ENCODE data around the gene CSNK2A1.

Gene CSNK2A1

DNA sequence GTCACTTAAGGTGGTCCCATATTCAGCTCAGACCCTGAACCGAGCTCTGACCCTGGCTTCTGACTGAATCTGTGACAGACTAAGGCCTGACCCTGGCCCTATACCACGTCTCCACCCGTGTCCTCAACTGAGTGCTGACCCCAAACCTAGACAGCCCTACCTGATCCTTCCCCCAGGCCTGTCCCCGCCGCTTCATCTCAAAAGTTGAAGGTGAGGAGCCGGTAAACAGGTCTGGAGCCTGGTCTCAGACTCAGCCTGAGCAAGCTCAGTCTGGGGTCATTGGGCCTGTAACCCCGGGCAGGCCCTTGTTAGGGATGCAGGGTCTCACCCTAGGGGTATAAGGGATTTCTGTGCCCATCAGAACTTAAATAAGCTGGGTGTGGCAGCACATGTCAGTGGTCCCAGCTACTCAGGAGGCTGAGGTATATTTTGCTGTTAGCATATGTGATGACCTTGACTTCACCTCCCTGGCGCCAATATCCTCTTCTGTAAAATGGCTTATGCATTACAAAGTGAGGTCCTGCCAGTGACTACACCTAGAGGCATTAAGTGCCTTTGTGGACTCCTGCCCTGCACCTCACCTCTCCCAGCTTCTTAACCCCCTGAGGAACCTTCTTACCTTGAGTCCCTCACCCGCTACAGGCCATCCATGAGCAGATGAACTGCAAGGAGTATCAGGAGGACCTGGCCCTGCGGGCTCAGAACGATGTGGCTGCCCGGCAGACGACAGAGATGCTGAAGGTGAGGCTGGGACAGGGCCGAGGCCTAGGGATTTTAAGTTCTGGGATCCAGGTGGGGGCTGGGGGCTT is 115.5 kb downstream of the CSNK2A1 start:
- no peak for DNase-seq

DNA sequence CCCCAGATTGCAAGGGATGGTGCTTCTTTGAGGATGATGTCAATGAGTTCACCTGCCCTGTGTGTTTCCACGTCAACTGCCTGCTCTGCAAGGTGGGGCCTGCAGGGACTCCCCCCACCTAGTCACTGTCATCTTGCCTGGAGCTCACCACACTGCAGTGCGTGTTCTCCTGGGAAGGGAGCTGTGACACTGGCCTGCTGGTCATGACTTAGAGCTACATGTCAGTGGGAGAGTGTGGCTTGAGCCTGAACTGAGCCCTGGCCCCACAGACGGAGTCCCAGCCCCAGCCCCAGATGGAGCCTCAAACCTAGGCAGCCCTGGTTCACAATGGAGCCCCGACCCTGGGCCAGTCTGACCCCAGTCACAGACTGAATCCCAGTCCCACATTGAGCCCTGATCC is 116.2 kb downstream of the CSNK2A1 start:
- DNase-seq, result no peak

GRCh38 chr20:426566-426965 is 117.0 kb downstream of the CSNK2A1 start:
- DNase-seq, result no peak
